Common myeloid progenitor, CD34-positive (primary cell): Measurements from ENCODE around the gene BANK1.

Experiments used
- CTCF ChIA-PET: fragments of 350-600 bp; sonication (Branson Sonifier 250); formaldehyde crosslinking; loops from one replicate; lab custom pipeline; 2021; ENCODE audit warnings: antibody characterized with exemption; lab: Charles Lee
- POLR2A ChIA-PET: fragments of 350-600 bp; sonication (Branson Sonifier 250); formaldehyde crosslinking; loops from one replicate; lab custom pipeline; 2021; ENCODE audit warnings: antibody characterized with exemption; lab: Charles Lee
- DNase-seq, 3 donors: peaks; one replicate each; pipeline versions ENCODE4 v3.0.0 to v3.0.0-alpha.2; 2013
- H3K27ac ChIP-seq, 2 experiments: 1 replicate in 1 of 2; 2 replicates in 1 of 2; pipeline ENCODE4 v1.7.0; 2013; ENCODE audit warnings: inconsistent platforms in 2 of 2, low read length in 2 of 2, mild to moderate bottlenecking in 2 of 2, low read depth in 1 of 2, moderate library complexity in 1 of 2; ENCODE audit not compliant: severe bottlenecking in 2 of 2, insufficient read depth in 1 of 2, poor library complexity in 1 of 2
- H3K27me3 ChIP-seq, 5 experiments: replicated peaks in 2 of 5; 1 replicate in 3 of 5; 2 replicates in 2 of 5; pipeline versions ENCODE4 v1.6.1 to v1.7.0; 2013; ENCODE audit warnings: low read length in 4 of 5, mild to moderate bottlenecking in 2 of 5, moderate library complexity in 2 of 5, inconsistent platforms in 1 of 5; ENCODE audit not compliant: insufficient read depth in 5 of 5, control insufficient read depth in 4 of 5
- H3K36me3 ChIP-seq, 4 experiments: 1 replicate in 2 of 4; 2 replicates in 2 of 4; pipeline versions ENCODE4 v1.6.1 to v1.7.0; 2013; ENCODE audit warnings: low read length in 3 of 4, control low read depth in 1 of 4, mild to moderate bottlenecking in 1 of 4; ENCODE audit not compliant: control insufficient read depth in 4 of 4, insufficient read depth in 4 of 4
- H3K4me1 ChIP-seq, 4 experiments: 1 replicate in 3 of 4; 2 replicates in 1 of 4; pipeline versions ENCODE4 v1.6.1 to v1.7.1; 2013; ENCODE audit warnings: low read length in 3 of 4, mild to moderate bottlenecking in 3 of 4, control low read depth in 1 of 4, inconsistent platforms in 1 of 4, moderate library complexity in 1 of 4; ENCODE audit not compliant: control insufficient read depth in 4 of 4, insufficient read depth in 4 of 4; ENCODE audit errors: control extremely low read depth in 1 of 4
- H3K4me3 ChIP-seq, 7 experiments: 1 replicate in 4 of 7; 2 replicates in 3 of 7; pipeline versions ENCODE4 v1.5.1 to v1.7.0; 2013; ENCODE audit warnings: mild to moderate bottlenecking in 7 of 7, low read length in 6 of 7, moderate library complexity in 6 of 7, inconsistent platforms in 2 of 7, low read depth in 2 of 7, control low read depth in 1 of 7; ENCODE audit not compliant: insufficient read depth in 4 of 7, control insufficient read depth in 1 of 7; ENCODE audit errors: extremely low read depth in 1 of 7
- H3K9me3 ChIP-seq, 5 experiments: 1 replicate in 4 of 5; 2 replicates in 1 of 5; pipeline versions ENCODE4 v1.6.1 to v1.7.1; 2013; ENCODE audit warnings: low read length in 4 of 5, mild to moderate bottlenecking in 2 of 5, inconsistent platforms in 1 of 5, low read depth in 1 of 5, moderate library complexity in 1 of 5; ENCODE audit not compliant: control insufficient read depth in 4 of 5, insufficient read depth in 2 of 5; ENCODE audit errors: control extremely low read depth in 1 of 5
- WGBS: methylation state at CpG from one replicate; pipeline ENCODE4 v1.1.5; 2013; ENCODE audit not compliant: insufficient coverage; 5-methylcytosine and 5-hydroxymethylcytosine counted together

BANK1 gene

DNA sequence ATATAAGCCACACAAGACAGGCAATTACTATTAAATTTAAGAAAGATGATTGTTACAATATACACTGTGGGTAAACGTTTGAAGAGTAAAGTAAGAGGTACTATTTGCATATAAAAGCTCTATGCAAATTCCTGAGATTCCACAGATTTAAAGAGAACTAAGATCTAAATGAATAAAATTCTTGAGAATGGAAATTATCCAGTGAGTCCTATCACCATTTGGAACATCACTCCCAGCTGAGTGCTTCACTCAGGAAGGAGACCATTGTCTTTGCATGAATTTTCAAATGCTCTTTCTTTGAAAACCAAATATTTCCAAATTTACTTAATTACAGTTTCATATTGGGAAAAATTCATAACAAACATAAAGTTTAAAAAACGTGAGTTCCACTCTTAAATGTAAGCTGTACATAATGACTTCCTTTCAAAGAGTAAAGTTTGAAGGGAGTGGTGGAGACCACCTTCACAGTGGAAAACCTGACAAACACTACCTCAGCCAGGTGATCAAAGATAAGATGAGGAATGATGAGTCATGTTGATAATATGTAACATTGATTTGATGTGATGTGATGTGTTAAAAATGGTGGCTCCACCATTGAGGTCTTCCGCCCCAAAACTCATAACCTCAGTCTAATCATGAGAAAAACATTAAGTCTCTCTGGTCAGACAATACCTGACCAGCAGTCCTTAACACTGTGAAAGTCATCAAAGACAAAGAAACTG is 159.9 kb downstream of the BANK1 start:
- Histone ChIP-seq H3K36me3 (no peaks in the 10 kb centered on the region), H3K9me3 (no peaks in the 10 kb centered on the region), H3K4me3 (no peak overlapping the region), H3K27ac (no peak overlapping the region), H3K4me1 (no peaks in the 10 kb centered on the region), H3K27me3 (no peaks in the 10 kb centered on the region)
- DNase-seq, result no peak
- POLR2A ChIA-PET, result interaction anchor here (0.6 kb wide), 1 partner anchor 8 kb away, joined by 4 read pairs; no protein-coding TSS in a partner anchor
- CTCF ChIA-PET, result no interaction called here
- WGBS, result no CpG with 5 or more reads among the region's 3 CpGs

DNA sequence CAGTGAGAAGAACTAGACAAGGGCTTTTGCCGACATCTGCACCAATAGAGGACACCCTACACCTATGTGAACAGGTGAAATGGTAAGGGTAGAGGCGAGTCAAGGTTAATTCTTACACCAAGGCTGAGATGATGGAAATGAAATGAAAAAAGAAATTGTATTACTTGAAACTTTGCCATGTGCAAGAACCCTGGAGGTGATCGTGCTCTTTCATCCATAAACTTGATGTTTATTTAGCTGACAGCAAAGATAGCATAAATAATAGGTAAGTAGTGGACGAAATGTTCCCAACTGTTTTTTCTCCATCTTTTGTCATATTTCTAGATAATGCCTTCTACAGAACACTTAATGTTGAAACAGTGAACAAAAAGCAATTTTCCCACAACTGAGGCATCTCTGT is 162.5 kb downstream of the BANK1 start:
- Histone ChIP-seq H3K4me1 (no peaks in the 10 kb centered on the region), H3K27me3 (no peaks in the 10 kb centered on the region), H3K4me3 (no peak overlapping the region), H3K36me3 (no peaks in the 10 kb centered on the region), H3K9me3 (no peaks in the 10 kb centered on the region), H3K27ac (no peak overlapping the region)
- no CpG with 5 or more reads among the region's 4 CpGs for WGBS
- POLR2A ChIA-PET, result no interaction called here
- DNase-seq, result no peak
- CTCF ChIA-PET, result no interaction called here

DNA sequence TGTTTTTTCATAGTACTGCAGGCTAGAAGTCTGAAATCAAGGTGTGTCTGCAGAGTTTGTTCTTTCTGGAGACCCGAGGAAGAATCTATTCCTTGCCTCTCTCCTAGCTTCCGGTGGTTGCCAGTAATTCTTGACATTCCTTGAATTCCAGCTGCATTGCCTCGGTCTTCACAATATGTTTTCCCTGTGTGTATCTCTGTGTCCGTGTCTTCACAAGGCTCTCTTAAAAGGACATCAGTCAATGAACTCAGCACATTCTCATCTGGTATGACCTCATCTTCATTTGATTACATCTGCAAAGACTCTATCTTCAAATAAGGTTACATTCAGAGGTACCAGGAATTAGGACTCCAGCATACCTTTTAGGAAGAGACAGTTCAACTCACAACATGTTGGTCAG is 163.4 kb downstream of the BANK1 start:
- no peak for DNase-seq
- H3K4me1 ChIP-seq, result no peaks in the 10 kb centered on the region
- H3K4me3 ChIP-seq, result no peak overlapping the region
- no peak overlapping the region for H3K27ac ChIP-seq
- ChIA-PET CTCF (no interaction called here), POLR2A (no interaction called here)
- no peaks in the 10 kb centered on the region for H3K36me3 ChIP-seq
- 98% methylated on average over 4 of the region's 4 CpGs for WGBS
- no peaks in the 10 kb centered on the region for H3K27me3 ChIP-seq
- no peaks in the 10 kb centered on the region for H3K9me3 ChIP-seq

- H3K9me3 ChIP-seq, result no peaks in the 10 kb centered on the region
- no peaks in the 10 kb centered on the region for H3K27me3 ChIP-seq
- WGBS, result 100% methylated on average over 1 of the region's 1 CpG
- CTCF ChIA-PET, result no interaction called here
- H3K4me3 ChIP-seq, result no peak overlapping the region
- no peaks in the 10 kb centered on the region for H3K4me1 ChIP-seq
- no peak overlapping the region for H3K27ac ChIP-seq
- POLR2A ChIA-PET, result no interaction called here
- no peaks in the 10 kb centered on the region for H3K36me3 ChIP-seq
- no peak for DNase-seq
Observed at GRCh38 chr4:101954351-101954750, 163.8 kb downstream of the BANK1 start.

- WGBS, result no CpG with 5 or more reads among the region's 4 CpGs
- CTCF ChIA-PET, result no interaction called here
Observed at GRCh38 chr4:101954975-101955678, 164.6 kb downstream of the BANK1 start.

GRCh38 chr4:101956068-101956825 is 165.7 kb downstream of the BANK1 start:
- Histone ChIP-seq H3K4me1 (no peaks in the 10 kb centered on the region), H3K27me3 (no peaks in the 10 kb centered on the region), H3K9me3 (no peaks in the 10 kb centered on the region), H3K36me3 (no peaks in the 10 kb centered on the region), H3K27ac (no peak overlapping the region), H3K4me3 (no peak overlapping the region)
- peak; percentile 15 to 62 (median 36) for DNase-seq
- ChIA-PET CTCF (no interaction called here), POLR2A (no interaction called here)
- no CpG with 5 or more reads among the region's 4 CpGs for WGBS

More at GRCh38 chr4:101954975-101955678, 164.6 kb downstream of the BANK1 start:
- Histone ChIP-seq H3K4me3 (no peak overlapping the region), H3K27me3 (no peaks in the 10 kb centered on the region), H3K36me3 (no peaks in the 10 kb centered on the region), H3K9me3 (no peaks in the 10 kb centered on the region), H3K4me1 (no peaks in the 10 kb centered on the region), H3K27ac (no peak overlapping the region)
- POLR2A ChIA-PET, result interaction anchor here (0.7 kb wide), 1 partner anchor 11 kb away, joined by 4 read pairs; no protein-coding TSS in a partner anchor
- DNase-seq, result no peak
